Activated T-helper 9 cell treated with anti-CD3 and anti-CD28 coated beads, Interleukin-2, amount 50 U/mL, for 16 hours (primary cell): ENCODE results near the gene GABBR1.
"Not testable (repeated sequence)": the region's sequence is repeated elsewhere in the genome, so short reads cannot be mapped to it uniquely, and the experiment has no call there.

Experiments
- DNase-seq: peaks from one replicate; pipeline ENCODE4 v3.0.0-alpha.2; 2020; ENCODE audit warnings: low read depth

The GABBR1 gene

DNA sequence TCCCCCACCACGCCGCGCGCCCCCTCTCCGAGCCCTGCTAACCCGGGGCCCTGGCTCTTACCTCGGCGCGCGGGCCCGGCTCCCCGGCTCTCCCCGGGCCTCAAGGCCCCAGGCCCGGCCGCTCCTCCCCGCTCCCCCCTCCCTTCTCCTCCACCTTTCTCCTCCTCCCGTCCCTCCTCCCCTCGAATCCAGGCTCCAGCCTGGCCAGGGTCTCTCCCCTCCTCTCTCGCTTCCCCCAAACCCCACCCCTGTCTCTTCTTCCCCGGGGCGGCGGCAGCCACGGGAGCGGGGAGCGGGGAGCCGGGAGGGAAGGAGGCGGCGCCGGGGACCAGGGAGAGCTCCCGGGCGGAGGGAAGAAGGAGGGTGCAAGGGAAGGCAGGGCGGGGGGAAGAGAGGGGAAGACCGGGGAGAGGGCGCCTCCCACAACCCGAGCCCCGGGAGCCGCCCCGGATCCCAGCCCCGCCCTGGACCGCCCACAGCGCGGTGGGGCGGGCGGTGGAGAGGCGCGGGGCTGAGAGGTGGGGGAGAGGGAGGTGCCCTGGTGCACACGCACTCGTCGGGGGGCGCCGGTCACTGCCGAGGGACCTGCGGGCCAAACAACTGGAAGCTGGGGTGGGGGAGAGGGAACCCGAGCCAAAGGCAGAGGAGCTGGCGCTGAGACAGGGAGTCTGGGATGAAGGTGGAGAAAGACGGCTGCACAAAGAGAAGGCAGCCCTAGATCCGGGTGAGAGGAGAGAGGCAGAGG is at the start of gene GABBR1:
Gene GABBR1, minus strand, starts transcription at position 395 of the 745 bp plus-strand sequence. CDS start 798 bp downstream, outside the sequence.
- peak; percentile 66 for DNase-seq

DNA sequence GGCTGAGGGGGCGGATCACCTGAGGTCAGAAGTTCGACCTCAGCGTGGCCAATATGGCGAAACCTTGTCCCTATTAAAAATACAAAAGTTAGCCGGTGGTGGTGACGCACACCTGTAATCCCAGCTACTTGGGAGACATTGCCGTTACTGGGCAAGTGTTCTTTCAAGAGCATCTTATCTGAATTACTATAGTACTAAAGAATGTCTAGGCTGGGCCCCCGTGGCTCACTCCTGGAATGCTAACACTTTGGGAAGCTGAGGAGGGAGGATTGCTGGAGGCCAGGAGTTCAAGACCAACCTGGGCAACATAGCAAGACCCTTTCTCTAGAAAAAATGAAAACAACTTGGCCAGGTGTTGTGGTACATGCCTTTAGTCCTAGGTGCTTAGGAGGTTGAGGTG is 48.8 kb upstream of the GABBR1 start:
- DNase-seq, result no peak

DNA sequence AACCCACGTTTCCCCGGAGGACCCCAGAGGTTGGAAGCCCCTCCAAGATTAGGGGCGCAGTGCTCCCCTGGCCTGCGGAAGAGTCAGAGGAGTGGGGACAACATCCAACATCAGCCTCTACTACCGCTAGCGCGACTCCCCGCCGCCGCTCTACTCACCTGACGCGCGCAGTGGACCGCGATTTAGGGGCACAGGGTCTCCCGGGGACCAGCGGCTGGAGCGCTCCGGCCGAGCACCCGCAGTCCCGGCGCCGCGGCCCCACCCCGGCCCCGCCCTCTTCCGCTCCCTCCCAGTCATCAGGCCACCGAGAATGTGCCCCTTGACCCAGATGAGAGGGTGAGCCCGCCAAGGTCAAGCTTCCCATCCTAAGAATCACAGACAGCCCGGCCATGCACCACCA is 47.9 kb upstream of the GABBR1 start, which contains the start of gene ZFP57:
Gene ZFP57, minus strand, starts transcription at position 249 of the 400 bp plus-strand sequence. CDS start 4,149 bp downstream, outside the sequence.
- no peak for DNase-seq

DNA sequence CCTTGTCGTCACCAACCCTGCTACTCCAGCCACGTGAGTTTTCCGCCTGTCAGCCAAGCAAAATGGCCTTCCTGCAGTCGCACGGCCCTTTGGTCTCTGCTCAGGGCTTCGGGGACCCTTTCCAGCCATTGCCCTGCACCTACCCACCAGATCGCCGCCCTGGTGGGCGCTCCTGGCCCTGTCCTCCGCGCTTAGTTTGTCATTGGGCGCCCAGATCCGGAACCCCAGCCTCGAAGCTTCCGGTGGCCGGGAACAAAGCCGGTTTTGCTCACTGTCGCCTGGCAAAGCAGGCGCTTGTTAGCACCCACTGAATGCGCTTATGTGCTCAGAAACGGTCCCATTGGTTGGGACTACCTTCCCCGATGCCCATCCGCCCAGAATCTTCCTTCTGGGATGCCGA is 47.4 kb upstream of the GABBR1 start:
- DNase-seq, result no peak

DNA sequence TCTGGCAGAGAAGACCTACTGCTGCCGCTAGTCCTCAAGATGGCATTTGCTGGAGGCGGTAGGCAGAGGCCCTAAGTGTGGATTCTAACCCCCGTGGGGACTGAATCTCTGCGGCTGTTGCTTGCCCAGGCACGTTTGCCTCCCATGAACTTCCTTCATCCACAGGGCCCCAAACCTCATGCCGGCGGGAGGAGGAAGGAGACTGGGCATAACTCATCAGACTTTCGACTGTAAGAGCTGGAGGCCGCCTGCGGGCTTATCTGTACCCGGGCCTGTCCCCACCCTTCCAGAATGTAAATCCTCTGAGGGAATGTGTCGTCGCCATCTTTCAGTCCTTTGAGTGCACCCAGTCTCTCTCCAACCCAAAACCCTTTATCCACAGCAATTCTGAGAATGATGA is 47.0 kb upstream of the GABBR1 start:
- no peak for DNase-seq

DNA sequence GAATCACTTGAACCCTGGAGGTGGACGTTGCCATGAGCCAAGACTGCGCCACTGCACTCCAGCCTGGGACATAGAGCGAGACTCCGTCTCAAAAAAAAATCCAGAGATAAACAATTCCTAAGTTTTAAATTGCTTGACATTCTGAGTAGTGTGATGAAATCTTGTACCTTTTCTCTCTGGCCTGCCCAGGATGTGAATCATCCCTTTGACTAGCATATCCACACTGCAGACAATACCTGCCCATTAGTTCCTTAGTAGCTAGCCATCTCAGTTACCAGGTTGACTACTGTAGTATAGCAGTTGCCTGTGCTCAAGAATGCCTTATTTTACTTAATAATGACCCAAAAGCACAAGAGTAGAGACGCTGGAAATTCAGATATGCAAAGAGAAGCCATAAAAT is 45.1 kb upstream of the GABBR1 start:
- no peak for DNase-seq

DNA sequence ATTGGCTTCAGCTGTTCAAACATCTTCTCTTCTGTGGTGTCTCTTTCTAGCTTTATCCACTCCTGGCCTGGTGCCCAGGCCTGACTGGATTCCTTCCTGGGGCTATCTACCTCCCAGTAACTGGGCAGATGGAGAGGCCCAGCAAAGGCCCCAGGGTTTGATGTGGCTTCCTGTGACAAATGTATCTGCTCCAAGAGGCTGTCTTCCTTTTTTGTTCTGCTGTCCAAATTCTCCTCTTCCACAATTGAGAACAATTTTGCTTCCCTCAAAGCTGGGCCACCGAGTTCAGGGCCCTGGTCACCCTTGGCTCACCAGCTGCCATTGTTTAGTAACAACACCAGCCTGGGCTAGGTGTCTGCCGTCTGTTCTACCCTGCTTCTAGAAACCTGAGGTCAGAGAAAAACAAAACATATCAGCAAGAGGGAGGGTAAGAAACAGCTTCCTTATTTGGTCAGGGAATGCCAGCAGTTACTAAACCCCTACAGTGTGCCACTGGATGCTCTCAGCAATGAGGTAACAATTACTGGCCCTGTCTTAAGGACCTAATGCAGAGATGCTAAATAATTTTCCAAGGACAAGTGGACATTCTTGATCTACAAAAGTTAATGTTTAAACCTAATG is 44.1 kb upstream of the GABBR1 start:
- no peak for DNase-seq

DNA sequence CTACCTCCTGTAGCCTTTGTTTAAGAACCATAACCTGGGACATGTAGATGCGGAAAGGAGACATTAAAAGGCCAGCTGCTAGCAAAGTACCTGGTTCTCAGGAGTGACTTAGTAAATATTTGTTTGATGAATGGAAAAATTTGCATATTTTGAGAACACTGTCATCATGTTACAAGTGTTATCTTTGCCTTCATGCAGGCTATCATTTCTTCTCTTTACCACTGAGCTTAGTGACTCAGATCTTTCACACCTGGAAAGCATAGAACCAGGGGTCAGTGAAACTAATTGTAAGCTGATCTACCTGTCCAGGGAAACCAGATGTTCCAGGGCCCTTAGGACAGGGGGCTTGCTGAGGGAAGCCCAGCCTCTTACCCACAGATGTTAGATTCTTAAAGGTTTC is 42.6 kb upstream of the GABBR1 start:
- DNase-seq, result no peak

DNA sequence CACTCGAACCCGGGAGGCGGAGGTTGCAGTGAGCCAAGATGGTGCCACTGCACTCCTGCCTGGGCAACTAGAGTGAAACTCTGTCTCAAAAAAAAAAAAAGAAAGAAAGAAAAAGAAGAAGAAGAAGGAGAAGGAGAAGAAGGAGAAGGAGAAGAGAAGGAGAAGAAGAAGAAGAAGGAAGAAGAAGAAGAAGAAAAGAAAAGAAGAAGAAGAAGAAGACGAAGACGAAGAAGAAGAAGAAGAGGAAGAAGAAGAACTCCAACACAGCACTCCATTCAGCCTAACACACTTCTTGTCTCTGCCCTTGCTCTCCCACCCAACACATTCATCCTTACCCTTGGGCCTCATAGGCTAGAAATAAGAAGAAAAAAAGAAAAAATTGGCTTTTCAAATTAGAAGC is 41.0 kb upstream of the GABBR1 start:
- no peak for DNase-seq

DNA sequence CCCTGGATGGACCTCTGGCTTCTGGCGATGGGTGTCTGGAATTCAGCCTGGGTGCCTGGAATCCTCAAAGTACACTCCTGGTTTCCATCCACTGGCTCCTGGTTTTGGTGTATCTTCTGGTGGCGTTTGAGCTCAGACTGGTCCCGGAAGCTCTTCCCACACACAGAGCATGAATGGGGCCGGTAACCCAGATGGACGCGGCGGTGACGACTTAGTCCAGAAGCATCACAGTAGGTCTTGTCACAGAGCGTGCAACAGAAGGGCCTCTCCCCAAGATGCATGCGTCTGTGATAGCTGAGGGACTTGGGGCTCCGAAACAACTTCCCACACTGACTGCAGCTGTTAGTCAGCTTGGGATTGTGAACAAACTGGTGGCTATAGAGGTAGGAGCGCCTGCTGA is 40.2 kb upstream of the GABBR1 start:
- DNase-seq, result no peak

DNA sequence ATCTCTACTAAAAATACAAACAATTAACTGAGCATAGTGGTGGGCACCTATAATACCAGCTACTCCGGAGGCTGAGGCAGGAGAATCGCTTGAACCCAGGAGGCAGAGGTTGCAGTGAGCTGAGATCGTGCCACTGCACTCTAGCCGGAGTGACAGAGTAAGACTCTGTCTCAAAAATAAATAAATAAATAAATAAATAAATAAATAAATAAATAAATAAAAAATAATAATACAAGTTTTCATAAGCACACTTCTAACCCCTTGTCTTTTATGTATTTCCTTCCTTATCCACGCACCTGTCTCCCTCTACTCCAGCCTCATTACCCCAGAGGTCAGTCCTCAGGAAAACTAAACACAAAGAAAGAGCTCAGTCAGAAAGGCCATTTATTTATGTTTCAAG is 39.1 kb upstream of the GABBR1 start:
- not testable (repeated sequence) for DNase-seq

DNA sequence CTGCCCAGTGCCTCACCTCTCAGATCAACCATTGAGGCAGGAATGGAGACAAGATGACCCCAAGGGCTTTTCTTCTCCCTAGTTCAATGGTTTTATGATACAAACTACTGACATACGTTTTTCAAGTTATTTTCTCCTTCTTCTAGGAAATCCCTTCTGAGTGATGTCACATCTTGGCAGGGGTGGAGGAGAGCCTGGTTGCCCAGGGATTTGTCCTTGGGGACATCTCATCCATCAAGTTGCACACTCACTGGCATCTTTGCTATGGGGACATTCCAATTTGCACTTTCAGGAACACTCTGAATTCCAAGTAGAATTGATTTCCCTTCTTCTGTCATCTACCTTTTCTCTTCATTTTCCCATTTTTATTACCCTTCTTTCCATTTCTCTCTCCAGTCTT is 38.0 kb upstream of the GABBR1 start:
- no peak for DNase-seq

DNA sequence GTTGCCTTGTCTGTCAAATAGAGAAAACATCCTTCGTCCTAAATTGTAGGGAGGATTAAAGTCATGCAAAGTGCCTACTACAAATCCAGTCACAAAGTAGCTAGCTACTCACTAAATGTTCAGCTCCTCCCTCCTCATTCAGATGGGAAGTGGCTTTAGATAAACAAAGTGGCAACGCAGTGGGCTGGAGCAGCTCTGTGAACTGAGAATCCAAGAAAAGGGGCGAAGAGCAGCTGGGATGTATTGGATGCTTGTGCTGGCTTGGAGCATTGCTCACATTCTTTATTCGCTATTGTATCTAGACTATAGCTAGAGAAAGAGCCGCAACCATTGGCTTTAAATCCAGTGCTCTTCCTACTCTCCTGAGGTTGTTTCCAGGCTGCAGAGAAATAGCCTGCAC is 34.2 kb upstream of the GABBR1 start:
- DNase-seq, result no peak

DNA sequence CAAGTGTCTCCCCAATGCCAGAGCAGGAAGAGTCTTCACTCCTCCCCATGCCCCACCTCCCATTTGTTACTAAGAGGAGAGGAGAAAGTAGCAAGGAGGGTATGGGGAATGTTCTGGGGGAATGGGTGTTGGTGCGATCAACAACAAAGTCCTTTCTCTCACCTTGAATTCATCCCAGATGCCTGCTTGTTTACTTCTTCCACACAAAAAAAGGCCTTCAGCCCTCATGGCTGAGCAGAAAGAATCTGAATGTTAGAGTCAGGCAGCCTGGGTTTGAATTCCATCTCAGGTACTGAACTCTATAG is 33.8 kb upstream of the GABBR1 start:
- no peak for DNase-seq

DNA sequence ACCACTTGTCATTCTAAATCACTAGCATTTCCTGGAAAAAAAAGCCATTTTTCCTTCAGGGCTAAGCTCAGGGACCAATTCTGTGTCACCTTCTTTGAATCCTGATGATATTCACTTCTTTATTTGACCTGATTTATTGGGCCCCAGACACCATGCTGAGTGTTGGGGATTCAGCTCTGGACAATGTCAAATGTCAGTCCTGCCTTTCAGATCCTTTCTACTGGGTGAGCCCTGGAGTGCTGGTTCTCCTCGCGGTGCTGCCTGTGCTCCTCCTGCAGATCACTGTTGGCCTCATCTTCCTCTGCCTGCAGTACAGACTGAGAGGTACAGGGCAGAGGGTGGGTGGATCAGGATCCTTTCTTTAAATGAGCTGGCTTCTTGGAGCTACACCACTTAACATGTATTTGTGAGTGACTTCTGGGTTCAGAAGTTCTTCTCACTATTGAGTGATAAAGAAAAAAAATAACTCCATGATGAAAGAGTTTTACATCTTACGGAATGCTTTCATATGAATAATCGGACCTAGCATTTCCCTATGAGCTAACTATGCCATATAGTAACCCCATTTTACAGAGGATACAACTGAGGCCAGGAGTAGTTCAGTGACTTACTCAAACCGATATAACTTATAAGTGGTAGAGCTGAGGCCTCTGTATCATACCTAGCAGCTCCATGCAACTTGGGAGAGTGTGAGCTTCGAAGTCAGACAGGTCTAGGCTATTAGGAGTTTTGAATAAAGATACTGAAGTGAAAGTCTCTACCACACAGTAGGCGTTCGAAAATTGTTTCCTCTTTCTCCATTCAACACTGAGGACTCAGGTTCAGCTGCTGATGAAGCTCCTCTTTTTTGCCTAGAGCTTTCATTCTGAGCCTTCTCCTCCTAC is 33.2 kb upstream of the GABBR1 start:
- no peak for DNase-seq

DNA sequence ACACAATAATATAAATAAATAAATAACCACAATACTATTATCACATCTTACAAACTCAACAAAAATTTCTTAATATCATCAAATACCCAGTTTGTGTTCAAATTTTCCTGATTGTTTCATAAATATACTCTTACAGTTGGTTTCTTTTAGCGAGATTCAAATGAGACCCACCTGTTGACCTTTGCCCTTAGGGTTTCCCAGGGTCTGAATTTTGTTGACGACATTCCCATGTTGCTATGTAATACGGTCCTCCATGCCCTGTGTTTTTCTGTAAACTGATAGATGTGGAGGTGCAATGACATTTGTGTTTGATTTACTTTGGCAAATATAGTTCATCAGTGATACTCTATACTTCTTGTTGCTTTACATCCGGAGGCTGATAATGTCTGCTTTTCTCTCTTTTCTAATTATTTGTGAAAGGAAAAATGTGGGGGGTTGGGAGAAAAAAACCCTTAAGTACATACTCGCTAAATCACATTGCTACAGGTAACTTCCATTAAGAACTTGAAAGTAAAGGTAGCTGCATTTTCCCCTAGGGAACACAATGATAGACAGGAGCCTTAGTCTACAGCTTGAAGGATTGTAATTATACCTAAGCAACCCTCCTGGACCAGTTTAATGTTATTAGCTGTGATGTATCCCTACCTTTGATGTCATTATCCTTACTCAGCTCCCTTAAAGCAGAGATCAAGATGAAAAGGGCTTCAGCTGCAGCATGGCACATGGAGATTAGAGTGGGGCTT is 30.5 kb upstream of the GABBR1 start:
- DNase-seq, result no peak

DNA sequence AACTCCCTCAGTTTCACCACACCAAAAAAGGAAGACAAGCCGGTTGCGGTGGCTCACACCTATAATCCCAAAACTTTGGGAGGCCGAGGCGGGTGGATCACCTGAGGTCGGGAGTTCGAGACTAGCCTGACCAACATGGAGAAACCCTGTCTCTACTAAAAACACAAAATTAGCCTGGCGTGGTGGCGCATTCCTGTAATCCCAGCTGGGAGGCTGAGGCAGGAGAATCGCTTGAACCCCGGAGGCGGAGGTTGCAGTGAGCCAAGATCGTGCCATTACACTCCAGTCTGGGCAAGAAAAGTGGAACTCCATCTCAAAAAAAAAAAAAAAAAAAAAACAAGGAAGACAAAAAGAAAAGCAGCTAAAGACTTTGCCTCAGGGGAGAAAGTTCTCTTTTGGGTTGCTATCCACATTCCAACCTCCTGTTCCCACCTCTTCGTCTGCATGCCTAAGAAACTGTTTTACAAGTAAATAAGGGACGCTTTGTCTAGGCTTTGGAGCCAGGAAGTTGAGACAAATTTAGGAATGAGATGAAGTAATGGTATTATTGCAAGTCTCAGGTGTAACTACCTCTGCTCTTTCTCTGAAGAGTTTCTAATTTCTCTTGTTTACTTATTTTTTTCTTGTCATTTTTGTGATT is 28.6 kb upstream of the GABBR1 start:
- not testable (repeated sequence) for DNase-seq

DNA sequence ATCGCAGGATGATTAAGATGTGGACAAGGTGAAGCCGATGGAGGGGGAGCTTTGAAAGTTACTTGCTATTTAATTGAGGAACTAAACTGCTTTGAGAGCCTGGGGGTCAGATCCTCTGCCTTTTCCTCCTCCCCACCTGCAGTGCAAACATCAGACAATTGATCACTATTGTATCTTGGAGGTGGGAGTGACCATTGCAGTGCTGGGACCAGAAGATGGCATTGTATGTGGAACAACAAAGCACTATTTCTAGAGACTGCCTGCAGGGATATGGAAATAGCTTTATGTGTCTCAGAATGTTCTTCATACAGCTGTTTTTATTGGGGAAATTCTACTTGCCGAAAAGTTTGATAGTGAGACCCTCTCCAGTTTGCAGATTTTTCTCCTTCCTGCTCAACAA is 28.1 kb upstream of the GABBR1 start:
- no peak for DNase-seq

DNA sequence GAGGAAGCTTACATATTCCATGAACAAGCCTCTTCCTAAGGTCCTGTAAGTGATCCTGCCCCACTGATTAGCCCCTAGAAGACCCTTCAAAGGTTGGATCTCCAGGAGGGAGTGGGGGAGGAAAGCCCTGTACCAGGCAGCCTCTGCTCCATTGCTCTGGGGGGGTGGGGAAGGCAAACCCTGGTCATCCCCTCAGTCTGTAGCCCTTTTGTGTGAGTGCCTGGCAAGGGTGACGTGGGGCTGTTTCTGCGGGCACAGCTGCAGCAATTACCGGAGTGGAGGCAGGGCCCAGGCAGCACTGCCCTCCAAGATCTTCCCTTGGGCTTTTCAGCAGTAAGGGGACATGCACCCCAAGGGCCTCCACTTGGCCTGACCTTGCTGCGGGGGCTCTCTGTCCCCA is 23.8 kb upstream of the GABBR1 start, which contains the start of gene MOG:
Gene MOG, plus strand, starts transcription at position 295 of the 400 bp plus-strand sequence. CDS start 118 bp downstream, outside the sequence.
- no peak for DNase-seq

DNA sequence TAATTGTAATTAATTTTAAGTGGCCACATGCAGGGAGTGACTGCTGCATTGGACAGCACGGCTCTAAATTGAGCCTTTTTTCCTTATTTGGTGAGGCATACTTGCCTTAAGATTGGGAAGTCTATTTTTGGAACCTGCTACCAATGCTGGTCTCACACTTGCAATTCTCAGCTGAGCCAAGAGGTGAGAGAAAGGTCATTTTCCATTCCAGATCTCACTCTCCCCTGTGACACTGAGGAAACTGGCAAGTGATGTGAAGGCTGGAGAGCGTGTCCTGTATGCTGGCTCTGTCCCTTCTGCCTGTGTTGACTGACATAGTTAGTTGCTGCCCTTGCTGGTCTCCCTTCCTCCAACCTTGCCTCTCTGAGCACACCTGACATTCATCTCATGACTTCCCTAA is 23.2 kb upstream of the GABBR1 start:
- DNase-seq, result no peak

DNA sequence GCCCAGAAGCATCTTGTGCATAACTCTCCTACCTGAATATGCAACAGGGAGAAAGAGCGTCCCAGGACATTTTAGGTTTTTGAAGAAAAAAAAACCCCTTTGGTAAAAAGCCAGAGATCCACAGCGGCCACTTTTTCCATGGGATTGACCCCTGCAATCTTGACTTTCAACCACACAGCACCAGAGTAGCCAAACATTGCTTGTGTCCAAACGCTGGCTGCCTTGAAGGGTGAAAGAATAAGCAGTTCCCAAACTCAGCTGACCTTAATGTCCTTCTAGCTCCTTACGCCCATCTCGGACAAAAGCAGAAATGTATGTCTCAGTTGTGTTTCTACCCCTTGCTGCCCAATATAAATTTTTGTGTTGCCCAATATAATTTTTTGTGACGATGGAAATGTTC is 22.7 kb upstream of the GABBR1 start:
- no peak for DNase-seq
